ENCODE results near the gene CHST11.

The CHST11 gene

DNA sequence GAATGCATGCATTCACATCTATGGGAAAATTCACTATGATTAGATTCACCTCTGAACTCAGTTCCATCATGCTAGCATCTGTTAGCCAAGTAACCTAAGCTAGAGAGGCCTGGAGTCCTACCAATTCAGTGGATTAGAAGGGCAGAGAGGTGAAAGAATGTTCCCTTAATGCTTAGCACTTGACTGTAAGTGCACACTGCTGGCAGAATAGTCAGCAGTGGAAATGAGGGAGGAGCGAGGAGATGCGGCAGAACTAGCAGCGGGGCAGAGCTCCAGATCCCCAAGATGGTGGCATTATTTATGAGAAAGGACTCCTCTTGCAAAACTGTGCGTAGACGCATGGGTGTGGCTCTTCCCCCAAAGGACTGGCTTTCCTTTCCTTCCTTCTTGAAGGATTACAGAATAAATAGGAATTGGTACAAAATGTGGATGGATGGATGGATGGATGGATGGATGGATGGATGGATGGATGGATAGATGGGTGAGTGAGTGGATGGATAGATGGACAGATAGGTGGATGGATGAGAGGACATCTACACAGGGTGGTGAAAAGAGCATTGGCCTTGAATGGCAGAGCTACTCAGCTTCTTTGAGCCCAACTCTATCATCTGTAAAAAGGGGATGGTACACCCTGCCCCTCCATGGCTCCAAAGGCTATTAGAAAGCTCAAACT is 227.2 kb downstream of the CHST11 start:
- DNase-seq: no peak

GRCh38 chr12:104684884-104685283 is 228.1 kb downstream of the CHST11 start:
- no peak for DNase-seq

GRCh38 chr12:104685366-104685765 is 228.6 kb downstream of the CHST11 start:
- no peak for DNase-seq

GRCh38 chr12:104686196-104686595 is 229.4 kb downstream of the CHST11 start:
- no peak for DNase-seq

GRCh38 chr12:104687823-104688573 is 231.2 kb downstream of the CHST11 start:
- no peak for DNase-seq

- no peak for DNase-seq
These were observed 232.9 kb downstream of the CHST11 start for GRCh38 chr12:104689635-104690034.

DNA sequence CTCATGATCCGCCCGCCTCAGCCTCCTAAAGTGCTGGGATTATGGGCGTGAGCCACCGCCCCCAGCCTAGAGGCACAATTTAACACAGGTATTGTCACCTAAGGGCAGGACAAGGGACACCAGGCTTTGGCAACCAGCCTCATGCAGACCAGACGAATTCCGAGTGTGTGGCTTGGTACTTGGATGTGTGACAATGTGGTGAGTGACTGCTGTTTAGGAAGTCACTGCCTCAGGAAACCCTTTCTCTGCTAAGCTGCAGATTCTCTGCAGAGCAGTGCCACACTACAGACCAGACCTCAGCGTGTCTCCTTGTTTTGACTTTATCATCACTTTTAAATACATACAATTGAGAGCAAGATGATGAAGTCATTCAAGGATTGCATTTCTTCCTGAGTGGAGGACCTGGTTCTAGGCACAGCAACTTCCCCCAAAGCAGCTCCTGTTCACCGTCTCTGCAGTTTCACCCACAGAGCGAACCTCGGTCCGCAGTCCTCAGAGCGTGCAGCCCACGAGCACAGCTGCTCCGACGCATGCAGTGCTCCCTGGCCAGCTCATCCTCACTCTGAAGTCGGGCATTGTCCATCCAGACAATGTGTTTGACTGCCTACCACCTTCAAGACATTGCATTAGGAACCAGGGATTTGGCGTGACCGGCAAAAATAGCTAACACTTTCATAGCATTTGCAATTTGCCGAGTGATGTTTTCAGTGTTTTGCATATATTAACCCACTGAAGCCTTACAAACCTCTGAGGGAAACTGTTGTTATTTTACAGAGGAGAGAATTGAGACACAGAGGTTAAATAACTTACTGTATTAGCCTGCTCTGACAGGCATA is 235.2 kb downstream of the CHST11 start:
- no peak for DNase-seq

- DNase-seq: no peak
These were observed 235.9 kb downstream of the CHST11 start for GRCh38 chr12:104692557-104693218.

DNA sequence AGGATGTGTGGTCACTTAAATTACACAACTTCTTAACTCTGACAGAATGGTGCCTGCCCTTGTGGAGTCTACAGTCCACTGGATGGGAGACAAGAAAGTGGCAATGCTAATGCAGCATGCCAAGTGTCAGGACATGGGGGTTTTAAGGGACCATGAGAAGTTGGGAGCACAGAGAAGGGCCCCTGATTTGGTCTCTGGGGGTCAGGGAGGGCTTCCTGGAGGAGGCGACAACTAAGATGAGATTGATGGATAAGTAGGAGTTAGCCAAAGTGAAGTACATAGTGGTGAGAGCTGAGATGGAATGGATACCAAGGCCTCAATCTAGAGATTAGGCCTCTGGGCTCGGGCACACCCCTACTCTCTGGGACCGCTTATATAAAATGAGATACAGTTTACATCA is 236.7 kb downstream of the CHST11 start:
- DNase-seq: no peak

DNA sequence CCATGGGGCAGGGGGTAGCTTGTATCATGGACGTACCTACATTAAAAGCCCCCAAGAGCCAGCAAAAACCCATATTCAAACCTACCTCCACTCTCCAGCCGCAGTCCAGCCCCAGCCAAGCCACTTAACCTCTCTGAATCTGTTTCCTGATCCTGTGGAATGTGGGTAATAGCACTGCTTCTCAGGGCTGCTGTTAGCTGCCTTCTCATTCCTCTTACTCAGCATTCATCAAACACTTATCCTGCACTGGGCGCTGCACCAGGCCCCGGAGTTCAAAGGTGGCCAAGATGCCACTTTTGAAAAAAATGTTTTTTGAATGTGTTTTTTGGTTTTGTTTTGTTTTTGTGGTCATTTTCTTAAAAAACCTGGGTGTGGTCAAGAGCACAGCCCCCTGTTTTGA is 237.4 kb downstream of the CHST11 start:
- no peak for DNase-seq

GRCh38 chr12:104694711-104695110 is 238.0 kb downstream of the CHST11 start:
- DNase-seq: no peak

- DNase-seq: peak; percentile 64 to 83
These were observed 238.9 kb downstream of the CHST11 start for GRCh38 chr12:104695453-104696148.

DNA sequence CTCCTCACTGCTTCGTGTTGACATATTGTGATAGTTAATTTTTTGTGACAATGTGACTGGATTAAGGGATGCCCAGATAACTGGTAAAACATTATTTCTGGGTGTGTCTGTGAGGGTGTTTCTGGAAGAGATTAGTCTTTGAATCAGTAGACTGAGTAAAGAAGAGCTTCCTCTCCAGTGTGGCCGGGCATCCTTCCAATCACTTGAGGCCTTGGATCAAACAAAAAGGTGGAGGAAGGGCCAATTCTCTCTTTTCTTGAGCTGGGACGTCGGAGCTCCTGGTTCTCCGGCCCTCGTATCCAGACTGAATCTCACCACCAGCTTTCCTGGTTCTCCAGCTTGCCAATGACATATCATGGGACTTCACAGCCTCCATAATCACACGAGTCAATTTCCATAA is 240.4 kb downstream of the CHST11 start:
- DNase-seq: no peak

- no peak for DNase-seq
These were observed 242.1 kb downstream of the CHST11 start for GRCh38 chr12:104698871-104699270.

DNA sequence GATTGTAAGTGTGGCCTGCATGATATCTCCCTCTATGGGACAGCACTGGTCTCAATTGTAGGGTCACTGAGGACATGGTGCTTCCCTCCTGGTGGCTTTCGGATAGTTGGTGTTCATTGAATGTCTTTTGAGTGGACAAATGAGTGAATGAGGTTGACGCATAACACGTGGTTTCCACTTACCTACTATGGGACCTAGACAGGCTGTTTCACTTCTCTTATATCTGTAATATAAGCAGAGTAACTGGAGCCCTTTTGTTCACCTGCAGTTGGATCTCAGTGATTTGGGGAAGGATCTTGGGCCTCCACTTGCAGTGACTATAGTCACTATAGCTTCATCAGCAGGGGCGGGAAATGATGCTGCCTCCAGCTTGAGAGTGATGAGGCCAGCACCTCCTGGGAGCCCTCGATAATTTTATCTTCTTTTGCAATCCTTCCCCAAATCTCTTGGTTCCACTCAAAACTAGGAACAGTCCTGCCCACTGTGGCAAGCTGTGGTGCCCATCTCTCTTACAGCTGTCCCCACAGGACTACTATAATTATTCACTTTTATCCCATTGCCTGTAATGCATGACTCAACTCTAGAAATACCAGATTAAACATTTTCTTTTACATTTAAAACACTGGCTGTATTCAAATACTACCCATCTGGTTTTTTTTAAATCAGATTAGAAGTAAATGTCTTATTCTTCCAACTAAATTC is 242.9 kb downstream of the CHST11 start:
- no peak for DNase-seq

GRCh38 chr12:104700324-104700723 is 243.6 kb downstream of the CHST11 start:
- no peak for DNase-seq

GRCh38 chr12:104701301-104701700 is 244.6 kb downstream of the CHST11 start:
- no peak for DNase-seq

DNA sequence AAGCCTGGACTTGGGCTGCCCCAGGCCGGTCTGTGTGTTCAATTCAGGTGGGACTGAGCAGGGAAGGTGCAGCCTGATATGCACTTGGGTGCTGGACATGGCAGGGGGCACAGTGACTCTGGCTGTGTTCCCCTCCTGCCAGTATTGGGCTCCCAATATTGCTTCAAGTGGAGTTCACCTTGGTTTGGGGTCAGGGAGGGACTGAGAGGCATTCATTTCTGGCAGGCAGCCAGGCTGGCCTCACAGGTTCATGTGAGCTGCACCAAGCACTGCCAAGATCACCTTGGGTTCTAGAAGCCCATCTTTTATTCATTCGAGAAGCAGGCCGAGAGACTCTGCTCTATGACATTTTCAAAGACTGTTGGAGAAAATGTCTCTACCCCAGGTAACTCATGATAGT is 245.0 kb downstream of the CHST11 start:
- no peak for DNase-seq

DNA sequence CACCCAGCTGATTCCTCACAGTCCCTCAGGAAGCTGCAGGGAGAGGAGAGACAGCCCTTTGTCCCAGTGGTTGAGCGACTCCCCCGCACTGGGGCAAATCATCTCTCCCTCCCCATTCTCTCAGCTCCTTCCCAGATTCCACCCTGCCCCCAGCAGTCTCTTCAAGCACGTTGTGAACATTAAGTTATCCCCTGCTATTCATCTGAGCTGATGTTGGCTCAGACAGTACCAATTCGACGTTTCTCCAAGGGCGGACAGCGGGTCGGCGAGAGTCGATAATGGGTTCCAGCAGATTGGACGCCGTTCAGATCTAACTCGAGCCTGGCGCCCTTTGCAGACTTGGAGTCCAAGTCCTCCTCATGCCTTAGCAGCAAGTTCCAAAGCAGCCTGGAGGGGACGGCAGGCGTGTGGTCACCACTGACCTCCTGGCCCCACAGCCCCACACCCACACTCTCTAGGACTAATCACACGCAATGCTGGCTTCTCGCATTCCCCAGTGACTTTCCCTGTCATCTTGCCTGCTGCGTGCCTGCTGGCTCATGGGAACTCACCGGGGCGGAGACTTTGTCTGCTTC is 245.9 kb downstream of the CHST11 start:
- DNase-seq: no peak

DNA sequence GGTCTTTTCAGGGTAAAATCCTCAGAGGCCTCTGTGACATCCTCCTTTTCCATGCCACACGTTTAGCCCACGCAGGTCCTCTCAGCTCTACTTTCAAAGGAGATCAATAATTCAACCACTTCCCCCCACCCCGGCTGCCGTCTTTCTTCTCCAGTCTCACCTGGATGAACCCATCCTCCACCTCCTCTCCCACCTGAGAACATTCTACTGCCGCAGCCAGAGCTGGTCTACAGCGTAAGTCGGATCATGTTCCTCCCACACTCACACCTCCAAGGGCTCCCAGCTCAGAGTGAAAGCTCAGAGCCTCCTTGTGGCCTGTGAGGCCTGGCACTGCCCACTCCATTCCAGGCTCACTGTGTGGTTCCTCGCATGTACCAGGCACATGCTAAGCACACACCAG is 246.6 kb downstream of the CHST11 start:
- DNase-seq: no peak

DNA sequence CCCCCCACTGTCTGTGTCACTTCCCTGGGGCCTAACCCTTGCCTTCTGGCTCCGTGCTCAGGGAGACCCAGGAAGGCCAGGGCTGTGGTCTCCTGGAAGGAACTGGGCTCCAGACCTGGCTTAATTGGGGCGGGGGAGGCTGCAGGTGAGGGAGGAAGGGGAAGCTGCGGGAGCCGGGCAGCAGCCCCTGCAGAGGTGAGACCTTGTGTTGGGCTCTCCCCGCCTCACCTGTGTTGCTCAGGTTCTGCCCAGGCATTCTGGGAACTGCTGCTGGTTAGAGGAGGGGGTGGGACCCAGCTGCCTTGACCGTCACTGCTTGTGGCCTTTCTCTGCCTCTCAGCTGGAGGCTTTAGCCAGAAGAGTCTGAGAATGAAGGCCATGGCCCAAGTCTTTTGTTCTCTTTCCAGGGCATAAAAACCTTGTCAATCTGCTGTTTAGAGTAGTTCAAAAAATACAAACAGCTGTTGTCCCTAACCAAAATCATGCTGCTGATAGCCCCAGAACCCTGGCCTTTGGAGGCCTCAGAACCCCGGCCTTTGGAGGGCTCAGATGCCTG is 247.6 kb downstream of the CHST11 start:
- no peak for DNase-seq
